SK-N-SH (cell line): ENCODE results near the gene UPF2. TPM values are rescaled to one million over a fixed set of nuclear protein-coding genes. Genes with fewer than 3 reads are reported as not detected.

Experiments
- CTCF ChIA-PET: fragments of 300-600, 350-600 bp; formaldehyde crosslinking; extraction: SDS; loops from one replicate; lab custom pipeline; 2021; lab: Yijun Ruan, JAX
- POLR2A ChIA-PET: fragments of 350-600 bp; sonication (Branson Sonifier 250); formaldehyde crosslinking; extraction: SDS; loops from one replicate; lab custom pipeline; 2020; ENCODE audit warnings: antibody characterized with exemption, inconsistent platforms; lab: Yijun Ruan, JAX
- DNase-seq: peaks from one replicate; pipeline ENCODE4 v3.0.0; 2012
- H2AFZ ChIP-seq: fragments of 200-600 bp; sonication (generic); 2 replicates; pipeline ENCODE4 v1.8.1; 2016; ENCODE audit warnings: antibody characterized with exemption, mild to moderate bottlenecking, low read depth
- H3F3A ChIP-seq: fragments of 200-600 bp; sonication (generic); replicated peaks from 2 replicates; pipeline ENCODE3; 2016; ENCODE audit warnings: antibody characterized with exemption, mild to moderate bottlenecking; ENCODE audit not compliant: insufficient read depth
- H3K27ac ChIP-seq, 2 experiments: fragments of 200-500 bp in 1 of 2; fragments of 200-600 bp in 1 of 2; sonication (Bioruptor generic) in 1 of 2; sonication (generic), shearing (Covaris generic) in 1 of 2; 2 replicates each; pipeline versions ENCODE4 v1.5.1 to v1.6.1; 2014 to 2016; ENCODE audit warnings: low read depth in 2 of 2, inconsistent platforms in 1 of 2, low read length in 1 of 2, mild to moderate bottlenecking in 1 of 2, mixed read lengths in 1 of 2
- H3K27me3 ChIP-seq: fragments of 200-600 bp; sonication (generic), shearing (Covaris generic); 2 replicates; pipeline ENCODE4 v1.6.1; 2016; ENCODE audit warnings: mixed run types; ENCODE audit not compliant: insufficient read depth
- H3K36me3 ChIP-seq, 2 experiments: fragments of 200-500 bp in 1 of 2; fragments of 200-600 bp in 1 of 2; sonication (Bioruptor generic) in 1 of 2; sonication (generic) in 1 of 2; replicated peaks in 1 of 2; 2 replicates each; pipeline versions ENCODE3 to v1.5.1; 2014 to 2016; ENCODE audit warnings: low read length in 1 of 2, mild to moderate bottlenecking in 1 of 2; ENCODE audit not compliant: insufficient read depth in 2 of 2, control insufficient read depth in 1 of 2
- H3K4me1 ChIP-seq, 2 experiments: fragments of 200-500 bp in 1 of 2; fragments of 200-600 bp in 1 of 2; sonication (Bioruptor generic) in 1 of 2; sonication (generic), shearing (Covaris generic) in 1 of 2; 2 replicates each; pipeline versions ENCODE4 v1.5.1 to v1.6.1; 2014 to 2016; ENCODE audit warnings: low read depth in 1 of 2, low read length in 1 of 2, mixed run types in 1 of 2; ENCODE audit not compliant: insufficient read depth in 2 of 2, control insufficient read depth in 1 of 2
- H3K4me2 ChIP-seq: fragments of 200-600 bp; sonication (generic), shearing (Covaris generic); 2 replicates; pipeline ENCODE4 v1.6.1; 2017; ENCODE audit warnings: mixed run types
- H3K4me3 ChIP-seq, 2 experiments: fragments of 200-500 bp in 1 of 2; fragments of 200-600 bp in 1 of 2; sonication (Bioruptor generic) in 1 of 2; sonication (generic), shearing (Covaris generic) in 1 of 2; 2 replicates each; pipeline versions ENCODE4 v1.5.1 to v1.8.1; 2014 to 2016; ENCODE audit warnings: low read depth in 2 of 2, inconsistent platforms in 1 of 2, low read length in 1 of 2, mild to moderate bottlenecking in 1 of 2, mixed read lengths in 1 of 2, moderate library complexity in 1 of 2
- H3K79me2 ChIP-seq: fragments of 200-600 bp; sonication (generic); 2 replicates; pipeline ENCODE4 v1.8.1; 2017; ENCODE audit warnings: mild to moderate bottlenecking; ENCODE audit not compliant: insufficient read depth
- H3K9ac ChIP-seq: fragments of 200-600 bp; sonication (generic); 2 replicates; pipeline ENCODE4 v1.6.1; 2017; ENCODE audit warnings: mixed run types
- H3K9me2 ChIP-seq: fragments of 200-600 bp; sonication (generic); 2 replicates; pipeline ENCODE4 v1.6.1; 2017; ENCODE audit warnings: mixed run types
- H3K9me3 ChIP-seq: fragments of 200-600 bp; sonication (generic); 2 replicates; pipeline ENCODE4 v1.6.1; 2017; ENCODE audit warnings: mixed run types, mild to moderate bottlenecking, moderate library complexity
- H4K20me1 ChIP-seq: fragments of 200-600 bp; sonication (generic); 2 replicates; pipeline ENCODE4 v1.6.1; 2017; ENCODE audit warnings: mild to moderate bottlenecking, mixed run types; ENCODE audit not compliant: insufficient read depth
- CHD2 ChIP-seq: fragments of 150-350 bp; IDR thresholded peaks from 2 replicates; pipeline ENCODE4 v1.6.1; 2018; ENCODE audit warnings: low read length; ENCODE audit not compliant: partially characterized antibody
- ELF1 ChIP-seq: IDR thresholded peaks from 2 replicates; pipeline ENCODE4 v1.4.0; 2012
- FOXM1 ChIP-seq: IDR thresholded peaks from 2 replicates; pipeline ENCODE4 v1.4.0; 2012; ENCODE audit warnings: low read depth, mild to moderate bottlenecking
- GABPA ChIP-seq: IDR thresholded peaks from 2 replicates; pipeline ENCODE4 v1.4.0; 2012; ENCODE audit warnings: low read depth, mild to moderate bottlenecking
- JUND ChIP-seq: IDR thresholded peaks from 2 replicates; pipeline ENCODE4 v1.4.0; 2012
- MEF2A ChIP-seq: IDR thresholded peaks from 2 replicates; pipeline ENCODE4 v1.4.0; 2012; ENCODE audit warnings: low read depth, borderline replicate concordance
- NFIC ChIP-seq: IDR thresholded peaks from 2 replicates; pipeline ENCODE4 v1.4.0; 2012; ENCODE audit warnings: borderline replicate concordance
- NRF1 ChIP-seq: IDR thresholded peaks from 2 replicates; pipeline ENCODE4 v1.6.1; 2012; ENCODE audit warnings: low read depth, mild to moderate bottlenecking, low read length
- POLR2AphosphoS5 ChIP-seq: IDR thresholded peaks from 2 replicates; pipeline ENCODE4 v1.6.1; 2012; ENCODE audit warnings: low read depth, low read length
- RAD21 ChIP-seq: IDR thresholded peaks from 2 replicates; pipeline ENCODE4 v1.6.1; 2012; ENCODE audit warnings: mild to moderate bottlenecking, low read length
- RCOR1 ChIP-seq: fragments of 150-350 bp; IDR thresholded peaks from 2 replicates; pipeline ENCODE4 v1.6.1; 2017; ENCODE audit warnings: antibody characterized with exemption, low read length
- SIN3A ChIP-seq: IDR thresholded peaks from 2 replicates; pipeline ENCODE4 v1.6.1; 2012; ENCODE audit warnings: low read depth, mild to moderate bottlenecking, low read length, moderate library complexity, borderline replicate concordance
- SMC3 ChIP-seq: IDR thresholded peaks from 2 replicates; pipeline ENCODE4 v1.6.1; 2012; ENCODE audit warnings: low read depth, low read length, improper control_type of control experiment
- TCF12 ChIP-seq: IDR thresholded peaks from 2 replicates; pipeline ENCODE4 v1.4.0; 2012
- TEAD4 ChIP-seq: IDR thresholded peaks from 2 replicates; pipeline ENCODE4 v1.4.0; 2012; ENCODE audit warnings: mild to moderate bottlenecking, borderline replicate concordance; ENCODE audit not compliant: insufficient read depth
- YY1 ChIP-seq: IDR thresholded peaks from 2 replicates; pipeline ENCODE4 v1.4.0; 2012; ENCODE audit warnings: low read depth, mild to moderate bottlenecking
- whole genome bisulfite sequencing: methylation state at CpG from one replicate; pipeline ENCODE4 v1.1.6; 2017; ENCODE audit warnings: low lambda C conversion rate; 5-methylcytosine and 5-hydroxymethylcytosine counted together
- polyA plus RNA-seq, 3 experiments: library from polyadenylated mRNA; depleted of rRNA; stranded (reverse); fragments of >200 nt; gene quantifications; 2 replicates each; pipeline ENCODE4 v1.2.3, GENCODE V29; 2012
- TF ChIP-seq, protein P1 (sequence below): IDR thresholded peaks from 2 replicates; pipeline ENCODE4 v1.4.0; 2012; ENCODE audit warnings: low read depth, borderline replicate concordance
- TF ChIP-seq, protein P2 (sequence below): IDR thresholded peaks from 2 replicates; pipeline ENCODE4 v1.4.0; 2012; ENCODE audit warnings: low read depth
- TF ChIP-seq, protein P3 (sequence below): fragments of 200-600 bp; sonication (generic); IDR thresholded peaks from 2 replicates; pipeline ENCODE4 v1.6.1; 2017; ENCODE audit warnings: antibody characterized with exemption, mild to moderate bottlenecking, moderate library complexity
- TF ChIP-seq, protein P4 (sequence below): IDR thresholded peaks from 2 replicates; pipeline ENCODE4 v1.4.0; 2012; ENCODE audit warnings: low read depth, borderline replicate concordance

Gene UPF2
- polyA plus RNA-seq, 1 of the 3 experiments (the other 2 are of a cell fraction), result 4.7 TPM

DNA sequence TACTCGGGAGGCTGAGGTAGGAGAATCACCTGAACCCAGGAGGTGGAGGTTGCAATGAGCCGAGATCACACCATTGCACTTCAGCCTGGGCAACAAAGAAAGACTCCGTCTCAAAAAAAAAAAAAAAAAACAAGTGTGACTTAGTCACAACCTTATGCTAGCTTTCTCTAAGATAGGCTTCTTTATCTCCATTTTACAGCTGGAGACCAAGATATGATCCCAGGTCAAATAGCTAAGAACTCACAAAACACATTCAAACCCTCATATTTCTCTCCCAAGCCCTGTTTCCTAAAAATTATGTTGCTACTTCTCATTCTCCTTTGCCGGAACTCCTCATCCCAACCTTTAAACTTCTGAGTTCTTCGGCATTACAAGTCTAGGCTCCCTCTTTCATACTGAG, 13.1 kb upstream of the UPF2 start (continued):
- TF ChIP-seq, protein P1, sequence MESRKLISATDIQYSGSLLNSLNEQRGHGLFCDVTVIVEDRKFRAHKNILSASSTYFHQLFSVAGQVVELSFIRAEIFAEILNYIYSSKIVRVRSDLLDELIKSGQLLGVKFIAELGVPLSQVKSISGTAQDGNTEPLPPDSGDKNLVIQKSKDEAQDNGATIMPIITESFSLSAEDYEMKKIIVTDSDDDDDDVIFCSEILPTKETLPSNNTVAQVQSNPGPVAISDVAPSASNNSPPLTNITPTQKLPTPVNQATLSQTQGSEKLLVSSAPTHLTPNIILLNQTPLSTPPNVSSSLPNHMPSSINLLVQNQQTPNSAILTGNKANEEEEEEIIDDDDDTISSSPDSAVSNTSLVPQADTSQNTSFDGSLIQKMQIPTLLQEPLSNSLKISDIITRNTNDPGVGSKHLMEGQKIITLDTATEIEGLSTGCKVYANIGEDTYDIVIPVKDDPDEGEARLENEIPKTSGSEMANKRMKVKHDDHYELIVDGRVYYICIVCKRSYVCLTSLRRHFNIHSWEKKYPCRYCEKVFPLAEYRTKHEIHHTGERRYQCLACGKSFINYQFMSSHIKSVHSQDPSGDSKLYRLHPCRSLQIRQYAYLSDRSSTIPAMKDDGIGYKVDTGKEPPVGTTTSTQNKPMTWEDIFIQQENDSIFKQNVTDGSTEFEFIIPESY, result no peak
- TF ChIP-seq CHD2 (no peak), JUND (no peak)
- TF ChIP-seq, all 33 proteins: peak for 0

DNA sequence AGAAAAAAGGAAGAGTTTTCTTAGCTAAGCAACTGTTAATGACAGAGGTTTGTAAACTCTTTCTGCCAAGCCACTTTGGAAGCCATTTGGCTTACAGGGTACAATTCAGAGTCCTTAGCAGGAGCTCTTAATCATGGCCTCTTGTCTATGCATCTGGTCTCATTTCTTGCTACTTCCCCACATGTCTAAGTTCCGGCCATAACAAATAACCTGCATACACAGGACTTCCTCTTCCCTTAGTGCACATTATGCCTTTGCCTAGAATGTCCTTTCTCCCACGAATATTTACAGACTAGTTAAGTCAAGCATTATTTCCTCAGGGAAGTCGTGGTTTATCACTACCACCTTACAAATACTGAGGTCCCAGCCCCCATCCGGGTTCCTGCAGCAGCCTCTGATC, 8.6 kb upstream of the UPF2 start:
- Histone ChIP-seq H3K9me3 (no peaks in the 10 kb centered on the region), H3K4me1 (peaks cover 0 to 5% of the 10 kb centered on the region in 2 experiments; a peak in 1 of 4 replicates), H3K79me2 (no peaks in the 10 kb centered on the region), H3K9ac (no peak overlapping the region), H3K27me3 (no peaks in the 10 kb centered on the region), H3K9me2 (no peaks in the 10 kb centered on the region), H3K4me3 (no peak overlapping the region), H3K4me2 (no peak overlapping the region), H2AFZ (no peak overlapping the region), H3K27ac (no peak overlapping the region), H4K20me1 (no peaks in the 10 kb centered on the region), H3F3A (peaks cover 3% of the 10 kb centered on the region), H3K36me3 (no peaks in the 10 kb centered on the region)
- POLR2A ChIA-PET, result no interaction called here
- CTCF ChIA-PET, result interaction anchor here (1.4 kb wide), 1 partner anchor 79 kb away, joined by 4 read pairs; no protein-coding TSS in a partner anchor
- no peak for TF ChIP-seq FOXM1
- TF ChIP-seq, protein P2, sequence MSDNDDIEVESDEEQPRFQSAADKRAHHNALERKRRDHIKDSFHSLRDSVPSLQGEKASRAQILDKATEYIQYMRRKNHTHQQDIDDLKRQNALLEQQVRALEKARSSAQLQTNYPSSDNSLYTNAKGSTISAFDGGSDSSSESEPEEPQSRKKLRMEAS, result no peak
- TF ChIP-seq SIN3A, result no peak
- TF ChIP-seq MEF2A, result no peak
- TF ChIP-seq CHD2, result no peak
- no peak for TF ChIP-seq SMC3
- DNase-seq, result no peak
- WGBS, result 74% methylated on average over 4 of the region's 4 CpGs

DNA sequence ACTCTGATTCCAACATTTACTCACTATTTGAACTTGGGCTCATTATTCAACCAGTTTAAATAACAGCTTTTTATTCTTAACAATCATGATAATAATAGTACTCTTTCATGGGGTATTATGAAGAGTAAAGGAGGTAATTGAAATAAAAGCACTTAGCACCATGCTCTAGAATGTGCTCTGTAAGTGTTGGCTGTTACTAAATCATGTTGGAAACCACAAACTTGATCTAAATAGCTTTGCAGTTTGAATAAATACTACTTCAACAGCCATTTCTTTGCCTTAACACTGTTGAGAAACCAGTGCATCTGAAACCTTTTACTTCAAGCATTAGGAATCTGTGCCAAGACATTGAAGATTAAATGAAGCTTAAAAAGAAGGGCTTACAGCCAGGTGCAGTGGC, 7.9 kb upstream of the UPF2 start:
- Histone ChIP-seq H3K79me2 (no peaks in the 10 kb centered on the region), H3F3A (peaks cover 3% of the 10 kb centered on the region), H3K9me3 (no peaks in the 10 kb centered on the region), H3K9me2 (no peaks in the 10 kb centered on the region), H3K4me1 (peaks cover 0 to 5% of the 10 kb centered on the region in 2 experiments; a peak in 1 of 4 replicates), H4K20me1 (no peaks in the 10 kb centered on the region), H3K36me3 (no peaks in the 10 kb centered on the region), H3K27ac (no peak overlapping the region), H3K9ac (no peak overlapping the region), H3K4me3 (no peak overlapping the region), H3K4me2 (no peak overlapping the region), H2AFZ (no peak overlapping the region), H3K27me3 (no peaks in the 10 kb centered on the region)
- TF ChIP-seq TEAD4 (no peak), NFIC (no peak), YY1 (no peak), JUND (no peak), ELF1 (no peak), MEF2A (no peak), POLR2AphosphoS5 (no peak), NRF1 (no peak), TCF12 (no peak), SMC3 (no peak), FOXM1 (no peak), RAD21 (no peak), GABPA (no peak), RCOR1 (no peak)
- TF ChIP-seq, protein P3, sequence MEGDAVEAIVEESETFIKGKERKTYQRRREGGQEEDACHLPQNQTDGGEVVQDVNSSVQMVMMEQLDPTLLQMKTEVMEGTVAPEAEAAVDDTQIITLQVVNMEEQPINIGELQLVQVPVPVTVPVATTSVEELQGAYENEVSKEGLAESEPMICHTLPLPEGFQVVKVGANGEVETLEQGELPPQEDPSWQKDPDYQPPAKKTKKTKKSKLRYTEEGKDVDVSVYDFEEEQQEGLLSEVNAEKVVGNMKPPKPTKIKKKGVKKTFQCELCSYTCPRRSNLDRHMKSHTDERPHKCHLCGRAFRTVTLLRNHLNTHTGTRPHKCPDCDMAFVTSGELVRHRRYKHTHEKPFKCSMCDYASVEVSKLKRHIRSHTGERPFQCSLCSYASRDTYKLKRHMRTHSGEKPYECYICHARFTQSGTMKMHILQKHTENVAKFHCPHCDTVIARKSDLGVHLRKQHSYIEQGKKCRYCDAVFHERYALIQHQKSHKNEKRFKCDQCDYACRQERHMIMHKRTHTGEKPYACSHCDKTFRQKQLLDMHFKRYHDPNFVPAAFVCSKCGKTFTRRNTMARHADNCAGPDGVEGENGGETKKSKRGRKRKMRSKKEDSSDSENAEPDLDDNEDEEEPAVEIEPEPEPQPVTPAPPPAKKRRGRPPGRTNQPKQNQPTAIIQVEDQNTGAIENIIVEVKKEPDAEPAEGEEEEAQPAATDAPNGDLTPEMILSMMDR, result no peak
- TF ChIP-seq, protein P4, sequence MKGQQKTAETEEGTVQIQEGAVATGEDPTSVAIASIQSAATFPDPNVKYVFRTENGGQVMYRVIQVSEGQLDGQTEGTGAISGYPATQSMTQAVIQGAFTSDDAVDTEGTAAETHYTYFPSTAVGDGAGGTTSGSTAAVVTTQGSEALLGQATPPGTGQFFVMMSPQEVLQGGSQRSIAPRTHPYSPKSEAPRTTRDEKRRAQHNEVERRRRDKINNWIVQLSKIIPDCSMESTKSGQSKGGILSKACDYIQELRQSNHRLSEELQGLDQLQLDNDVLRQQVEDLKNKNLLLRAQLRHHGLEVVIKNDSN, result no peak
- ChIA-PET CTCF (interaction anchor here (1.4 kb wide), 1 partner anchor 79 kb away, joined by 4 read pairs; no protein-coding TSS in a partner anchor), POLR2A (no interaction called here)
- DNase-seq, result no peak
